GM19467 (cell line): ENCODE results near the gene HTR4.

ENCODE experiments used
- ATAC-seq: cut with Tn5 transposase; IDR thresholded peaks from one replicate; pipeline ENCODE4 v1.9.1; 2021; ENCODE audit warnings: mild to moderate bottlenecking, moderate library complexity; ENCODE audit not compliant: unreplicated experiment

Gene HTR4

GRCh38 chr5:148443241-148443640, 211.1 kb downstream of the HTR4 start:
- ATAC-seq: no peak

DNA sequence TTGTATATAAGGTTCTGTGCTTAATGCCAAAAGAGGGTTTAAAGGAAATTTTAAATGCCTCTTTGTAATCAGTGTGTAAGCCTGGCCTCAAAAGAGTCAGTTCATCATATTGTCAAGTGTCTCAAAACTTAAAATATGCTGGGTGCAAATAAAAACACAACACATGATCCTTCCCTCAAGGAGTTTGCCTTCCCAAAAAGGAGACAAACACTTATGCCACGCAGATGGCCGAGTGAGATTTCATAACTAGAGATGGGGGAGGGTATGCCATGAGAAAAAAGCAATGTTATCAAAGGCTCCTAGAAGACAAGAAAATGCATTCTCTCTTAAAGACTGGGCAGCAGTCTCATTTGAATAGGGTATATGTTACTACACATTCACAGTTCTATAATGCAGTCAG, 215.4 kb downstream of the HTR4 start:
- ATAC-seq: no peak

- ATAC-seq: no peak
These were observed 217.1 kb downstream of the HTR4 start for GRCh38 chr5:148437249-148437648.

DNA sequence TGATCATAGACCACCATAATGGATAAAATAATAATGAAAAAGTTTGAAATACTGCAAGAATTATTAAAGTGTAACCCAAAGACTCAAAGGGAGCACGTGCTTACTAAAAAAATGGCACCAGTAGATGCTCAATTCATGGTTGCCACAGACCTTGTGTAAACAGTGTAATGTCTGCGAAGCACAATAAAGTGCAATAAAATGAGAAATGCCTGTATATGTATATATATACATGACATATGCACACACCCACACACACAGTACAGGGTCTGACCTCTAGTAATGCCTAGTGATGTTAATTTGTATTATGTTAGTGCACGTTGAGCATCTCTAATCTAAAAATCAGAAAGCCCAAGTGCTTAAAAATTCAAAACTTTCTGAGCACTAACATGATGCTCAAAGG, 218.3 kb downstream of the HTR4 start:
- ATAC-seq: no peak

GRCh38 chr5:148433826-148434225, 220.5 kb downstream of the HTR4 start:
- no peak for ATAC-seq
